IPS DF 6.9 (cell line): Measurements from ENCODE around the gene PPP4R1.

Experiments
- DNase-seq: peaks from one replicate; pipeline ENCODE4 v3.0.0-alpha.2; 2013; ENCODE audit warnings: low read depth, low spot score
- H3K27ac ChIP-seq: one replicate; pipeline ENCODE4 v1.5.1; 2013; ENCODE audit warnings: low read length, control low read depth
- H3K27me3 ChIP-seq: 2 replicates; pipeline ENCODE4 v1.6.1; 2013; ENCODE audit warnings: mild to moderate bottlenecking, low read length; ENCODE audit not compliant: control insufficient read depth, insufficient read depth
- H3K36me3 ChIP-seq: 2 replicates; pipeline ENCODE4 v1.6.1; 2013; ENCODE audit warnings: low read length; ENCODE audit not compliant: control insufficient read depth, insufficient read depth
- H3K4me1 ChIP-seq: 2 replicates; pipeline ENCODE4 v1.6.1; 2013; ENCODE audit warnings: low read length; ENCODE audit not compliant: control insufficient read depth, insufficient read depth
- H3K4me3 ChIP-seq: 2 replicates; pipeline ENCODE4 v1.5.1; 2013; ENCODE audit warnings: mild to moderate bottlenecking, low read length
- H3K9me3 ChIP-seq: 2 replicates; pipeline ENCODE4 v1.6.1; 2013; ENCODE audit warnings: low read length, inconsistent platforms; ENCODE audit not compliant: control insufficient read depth, insufficient read depth
- WGBS: extraction: QIAGEN DNeasy Blood & Tissue Kit; methylation state at CpG from one replicate; pipeline ENCODE4 v1.1.7; 2013; ENCODE audit warnings: mixed read lengths, missing lambda C conversion rate; ENCODE audit not compliant: insufficient read length, insufficient coverage; 5-methylcytosine and 5-hydroxymethylcytosine counted together

PPP4R1 gene

GRCh38 chr18:9628984-9629383 is 14.6 kb upstream of the PPP4R1 start:
- no peaks in the 10 kb centered on the region for H3K9me3 ChIP-seq
- H3K27me3 ChIP-seq: no peaks in the 10 kb centered on the region
- peaks cover 2% of the 10 kb centered on the region; the same call in 1 of the 2 replicates for H3K4me1 ChIP-seq
- H3K27ac ChIP-seq: no peak overlapping the region
- no peak for DNase-seq
- no CpG with 5 or more reads among the region's 5 CpGs for WGBS
- no peaks in the 10 kb centered on the region for H3K36me3 ChIP-seq
- no peak overlapping the region for H3K4me3 ChIP-seq

- Histone ChIP-seq H3K4me3 (no peak overlapping the region), H3K27me3 (no peaks in the 10 kb centered on the region), H3K36me3 (no peaks in the 10 kb centered on the region), H3K27ac (no peak overlapping the region), H3K9me3 (no peaks in the 10 kb centered on the region), H3K4me1 (peaks cover 2% of the 10 kb centered on the region; the same call in 1 of the 2 replicates)
- no peak for DNase-seq
- WGBS: no CpG with 5 or more reads among the region's 3 CpGs
Observed at GRCh38 chr18:9627642-9628041, 13.3 kb upstream of the PPP4R1 start.

GRCh38 chr18:9619990-9620389 is 5.6 kb upstream of the PPP4R1 start:
- Histone ChIP-seq H3K27ac (no peak overlapping the region), H3K4me1 (peaks cover 2% of the 10 kb centered on the region; the same call in 1 of the 2 replicates), H3K9me3 (no peaks in the 10 kb centered on the region), H3K27me3 (no peaks in the 10 kb centered on the region), H3K36me3 (no peaks in the 10 kb centered on the region), H3K4me3 (no peak overlapping the region)
- WGBS: no CpG with 5 or more reads among the region's 8 CpGs
- no peak for DNase-seq

- no peaks in the 10 kb centered on the region for H3K36me3 ChIP-seq
- peaks cover 2% of the 10 kb centered on the region; the same call in 1 of the 2 replicates for H3K4me1 ChIP-seq
- DNase-seq: no peak
- no peak overlapping the region for H3K4me3 ChIP-seq
- H3K27ac ChIP-seq: no peak overlapping the region
- no peaks in the 10 kb centered on the region for H3K27me3 ChIP-seq
- no peaks in the 10 kb centered on the region for H3K9me3 ChIP-seq
- WGBS: no CpG with 5 or more reads among the region's 1 CpG
Observed at GRCh38 chr18:9619545-9619944, 5.2 kb upstream of the PPP4R1 start.

- Histone ChIP-seq H3K27ac (no peak overlapping the region), H3K36me3 (no peaks in the 10 kb centered on the region), H3K4me3 (no peak overlapping the region), H3K27me3 (no peaks in the 10 kb centered on the region), H3K9me3 (no peaks in the 10 kb centered on the region), H3K4me1 (peaks cover 2% of the 10 kb centered on the region; the same call in 1 of the 2 replicates)
- no peak for DNase-seq
- no CpG with 5 or more reads among the region's 3 CpGs for WGBS
Observed at GRCh38 chr18:9619056-9619455, 4.7 kb upstream of the PPP4R1 start.

- no peak for DNase-seq
- no peaks in the 10 kb centered on the region; the same call in 1 of the 2 replicates for H3K36me3 ChIP-seq
- no peaks in the 10 kb centered on the region for H3K27me3 ChIP-seq
- H3K4me1 ChIP-seq: peaks cover 2% of the 10 kb centered on the region; the same call in 1 of the 2 replicates
- no peak overlapping the region for H3K4me3 ChIP-seq
- no CpG with 5 or more reads among the region's 5 CpGs for WGBS
- H3K27ac ChIP-seq: no peak overlapping the region
- H3K9me3 ChIP-seq: no peaks in the 10 kb centered on the region
Observed at GRCh38 chr18:9617006-9617542, 2.7 kb upstream of the PPP4R1 start.

GRCh38 chr18:9616049-9616448 is 1.7 kb upstream of the PPP4R1 start:
- Histone ChIP-seq H3K27ac (no peak overlapping the region), H3K4me1 (peaks cover 2% of the 10 kb centered on the region; the same call in 1 of the 2 replicates)
- no CpG with 5 or more reads among the region's 2 CpGs for WGBS

GRCh38 chr18:9615280-9615797 is 980 bp upstream of the PPP4R1 start:
- WGBS: no CpG with 5 or more reads among the region's 13 CpGs
- H3K36me3 ChIP-seq: no peaks in the 10 kb centered on the region; the same call in 1 of the 2 replicates
- peaks cover 2% of the 10 kb centered on the region; the same call in 1 of the 2 replicates for H3K4me1 ChIP-seq
- no peak for DNase-seq
- no peaks in the 10 kb centered on the region for H3K27me3 ChIP-seq
- H3K4me3 ChIP-seq: peak overlapping the region; percentile 55; the same call in 1 of the 2 replicates
- no peaks in the 10 kb centered on the region for H3K9me3 ChIP-seq
- H3K27ac ChIP-seq: no peak overlapping the region

More at GRCh38 chr18:9616049-9616448, 1.7 kb upstream of the PPP4R1 start:
- no peaks in the 10 kb centered on the region; the same call in 1 of the 2 replicates for H3K36me3 ChIP-seq
- no peaks in the 10 kb centered on the region for H3K27me3 ChIP-seq
- H3K9me3 ChIP-seq: no peaks in the 10 kb centered on the region
- H3K4me3 ChIP-seq: no peak overlapping the region
- DNase-seq: no peak

- no CpG with 5 or more reads among the region's 78 CpGs for WGBS
- H3K9me3 ChIP-seq: no peaks in the 10 kb centered on the region
- DNase-seq: no peak
- no peaks in the 10 kb centered on the region for H3K27me3 ChIP-seq
- peak overlapping the region; percentile 85 for H3K4me3 ChIP-seq
- peaks cover 2% of the 10 kb centered on the region; the same call in 1 of the 2 replicates for H3K4me1 ChIP-seq
- H3K36me3 ChIP-seq: no peaks in the 10 kb centered on the region; the same call in 1 of the 2 replicates
- H3K27ac ChIP-seq: no peak overlapping the region
Observed at GRCh38 chr18:9613550-9614400, 584 bp downstream of the PPP4R1 start.

GRCh38 chr18:9612977-9613376 is 1.4 kb downstream of the PPP4R1 start:
- no peak for DNase-seq
- Histone ChIP-seq H3K9me3 (no peaks in the 10 kb centered on the region), H3K27me3 (no peaks in the 10 kb centered on the region), H3K4me3 (no peak overlapping the region), H3K27ac (no peak overlapping the region), H3K36me3 (no peaks in the 10 kb centered on the region; the same call in 1 of the 2 replicates), H3K4me1 (peaks cover 2% of the 10 kb centered on the region; the same call in 1 of the 2 replicates)
- WGBS: no CpG with 5 or more reads among the region's 3 CpGs
